ENCODE results near the gene PPARGC1A.

PPARGC1A gene

DNA sequence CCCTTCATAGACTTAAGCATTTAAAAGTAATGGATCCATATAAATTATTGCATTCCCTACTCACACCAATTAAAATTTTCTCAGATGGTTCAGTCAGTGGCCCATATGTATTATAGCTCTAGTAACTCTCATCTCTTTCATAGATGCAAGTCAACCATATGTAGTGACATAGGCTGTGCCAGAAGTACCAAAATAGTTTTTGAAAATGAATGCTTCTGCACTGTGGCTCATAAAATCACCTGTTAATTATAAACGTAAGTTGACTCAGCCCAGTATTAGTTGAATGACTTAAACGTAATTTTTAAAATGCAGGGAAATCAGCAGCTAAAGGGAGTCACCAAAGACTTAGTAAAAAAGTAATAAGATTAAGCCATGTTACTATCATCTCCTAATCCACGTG is 143.8 kb downstream of the PPARGC1A start:
- no peak overlapping the region for H3K4me3 ChIP-seq (ENCODE audit: low read depth, low read length)
- no peak for DNase-seq (ENCODE audit: low read depth)
- TF ChIP-seq, protein P1, sequence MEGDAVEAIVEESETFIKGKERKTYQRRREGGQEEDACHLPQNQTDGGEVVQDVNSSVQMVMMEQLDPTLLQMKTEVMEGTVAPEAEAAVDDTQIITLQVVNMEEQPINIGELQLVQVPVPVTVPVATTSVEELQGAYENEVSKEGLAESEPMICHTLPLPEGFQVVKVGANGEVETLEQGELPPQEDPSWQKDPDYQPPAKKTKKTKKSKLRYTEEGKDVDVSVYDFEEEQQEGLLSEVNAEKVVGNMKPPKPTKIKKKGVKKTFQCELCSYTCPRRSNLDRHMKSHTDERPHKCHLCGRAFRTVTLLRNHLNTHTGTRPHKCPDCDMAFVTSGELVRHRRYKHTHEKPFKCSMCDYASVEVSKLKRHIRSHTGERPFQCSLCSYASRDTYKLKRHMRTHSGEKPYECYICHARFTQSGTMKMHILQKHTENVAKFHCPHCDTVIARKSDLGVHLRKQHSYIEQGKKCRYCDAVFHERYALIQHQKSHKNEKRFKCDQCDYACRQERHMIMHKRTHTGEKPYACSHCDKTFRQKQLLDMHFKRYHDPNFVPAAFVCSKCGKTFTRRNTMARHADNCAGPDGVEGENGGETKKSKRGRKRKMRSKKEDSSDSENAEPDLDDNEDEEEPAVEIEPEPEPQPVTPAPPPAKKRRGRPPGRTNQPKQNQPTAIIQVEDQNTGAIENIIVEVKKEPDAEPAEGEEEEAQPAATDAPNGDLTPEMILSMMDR (IDR thresholded peaks at IDR 0.05; ENCODE audit: insufficient read depth, low read depth, low read length, missing control alignments) = no peak

DNA sequence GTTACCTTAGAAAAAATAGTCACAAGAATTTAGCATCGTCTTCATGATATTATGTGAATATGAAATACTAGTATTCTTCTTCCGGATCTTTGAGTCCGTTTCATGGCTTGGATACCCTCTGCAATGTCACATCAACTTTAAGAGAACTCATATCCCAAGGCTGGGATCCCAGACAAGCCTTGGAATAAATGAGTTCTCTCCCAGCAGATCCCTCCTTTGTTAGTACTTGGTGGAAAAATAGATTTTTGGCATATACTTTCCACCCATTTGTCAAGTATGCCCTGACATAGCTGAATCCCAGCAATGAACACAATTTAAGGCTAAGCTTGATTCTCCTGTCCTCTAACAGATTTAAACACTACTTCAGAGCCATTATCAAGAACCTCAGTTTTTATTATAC is 144.5 kb downstream of the PPARGC1A start:
- TF ChIP-seq, protein P1 (IDR thresholded peaks at IDR 0.05; ENCODE audit: insufficient read depth, low read depth, low read length, missing control alignments) = no peak
- H3K4me3 ChIP-seq (ENCODE audit: low read depth, low read length) = no peak overlapping the region
- no peak for DNase-seq (ENCODE audit: low read depth)

All from GM12865 (cell line).